HL-60 (cell line): ENCODE data around the gene TPRA1.

Experiments
- DNase-seq, 2 experiments: peaks; one replicate each; pipeline ENCODE4 v3.0.0-alpha.2; 2010 to 2020; ENCODE audit warnings: low read depth in 1 of 2, low spot score in 1 of 2
- H3K27ac ChIP-seq: fragments of 250-450 bp; sonication (Bioruptor Pico); replicated peaks from 2 replicates; pipeline ENCODE4 v1.5.1; 2020; ENCODE audit warnings: mild to moderate bottlenecking, moderate library complexity
- H3K27me3 ChIP-seq: fragments of 250-450 bp; sonication (Bioruptor Pico); 2 replicates; pipeline ENCODE4 v1.5.1; 2021; ENCODE audit warnings: mild to moderate bottlenecking, moderate library complexity; ENCODE audit not compliant: insufficient read depth, poor library complexity, severe bottlenecking
- H3K4me3 ChIP-seq: replicated peaks from 2 replicates; pipeline ENCODE4 v1.5.1; 2011; ENCODE audit warnings: mild to moderate bottlenecking, control low read depth, low read length; ENCODE audit not compliant: insufficient read depth
- CTCF ChIP-seq: IDR thresholded peaks from one replicate; pipeline ENCODE4 v1.5.1; 2011; ENCODE audit warnings: low read length, control low read depth, inconsistent platforms; ENCODE audit not compliant: insufficient read depth
- GABPA ChIP-seq: IDR thresholded peaks from 2 replicates; pipeline ENCODE4 v1.6.1; 2012; ENCODE audit warnings: low read depth
- POLR2AphosphoS5 ChIP-seq: IDR thresholded peaks from 2 replicates; pipeline ENCODE4 v1.6.1; 2012; ENCODE audit warnings: low read depth
- REST ChIP-seq: IDR thresholded peaks from 2 replicates; pipeline ENCODE4 v1.6.1; 2012; ENCODE audit warnings: low read depth; ENCODE audit not compliant: insufficient replicate concordance
- SPI1 ChIP-seq: IDR thresholded peaks from 2 replicates; pipeline ENCODE4 v1.6.1; 2012; ENCODE audit warnings: low read depth, mild to moderate bottlenecking, borderline replicate concordance

The TPRA1 gene

GRCh38 chr3:127604546-127605165 lies 14.1 kb upstream of the TPRA1 start:
- Histone ChIP-seq H3K27ac (no peak overlapping the region), H3K4me3 (no peak overlapping the region), H3K27me3 (no peaks in the 10 kb centered on the region)
- TF ChIP-seq POLR2AphosphoS5 (no peak), GABPA (no peak), CTCF (no peak), SPI1 (no peak), REST (no peak)
- no peak for DNase-seq

GRCh38 chr3:127604035-127604434 lies 13.5 kb upstream of the TPRA1 start:
- H3K27ac ChIP-seq: no peak overlapping the region
- no peak for DNase-seq
- no peak for TF ChIP-seq POLR2AphosphoS5
- TF ChIP-seq GABPA: no peak
- no peak for TF ChIP-seq REST
- TF ChIP-seq CTCF: no peak
- TF ChIP-seq SPI1: no peak
- H3K27me3 ChIP-seq: no peaks in the 10 kb centered on the region
- H3K4me3 ChIP-seq: no peak overlapping the region

GRCh38 chr3:127600749-127601456 lies 10.4 kb upstream of the TPRA1 start:
- peak overlapping the region; percentile 62 for H3K4me3 ChIP-seq
- DNase-seq: no peak
- H3K27me3 ChIP-seq: no peaks in the 10 kb centered on the region
- TF ChIP-seq GABPA (no peak), SPI1 (no peak), REST (no peak), CTCF (no peak), POLR2AphosphoS5 (no peak)
- peak overlapping the region; percentile 31; the same call in 1 of the 2 replicates for H3K27ac ChIP-seq
